HG02938 (cell line): Measurements from ENCODE around the gene SCLY.

Experiments used
- ATAC-seq: cut with Tn5 transposase; IDR thresholded peaks from one replicate; pipeline ENCODE4 v1.9.1; 2021; ENCODE audit warnings: mild to moderate bottlenecking, moderate library complexity; ENCODE audit not compliant: unreplicated experiment

The SCLY gene

DNA sequence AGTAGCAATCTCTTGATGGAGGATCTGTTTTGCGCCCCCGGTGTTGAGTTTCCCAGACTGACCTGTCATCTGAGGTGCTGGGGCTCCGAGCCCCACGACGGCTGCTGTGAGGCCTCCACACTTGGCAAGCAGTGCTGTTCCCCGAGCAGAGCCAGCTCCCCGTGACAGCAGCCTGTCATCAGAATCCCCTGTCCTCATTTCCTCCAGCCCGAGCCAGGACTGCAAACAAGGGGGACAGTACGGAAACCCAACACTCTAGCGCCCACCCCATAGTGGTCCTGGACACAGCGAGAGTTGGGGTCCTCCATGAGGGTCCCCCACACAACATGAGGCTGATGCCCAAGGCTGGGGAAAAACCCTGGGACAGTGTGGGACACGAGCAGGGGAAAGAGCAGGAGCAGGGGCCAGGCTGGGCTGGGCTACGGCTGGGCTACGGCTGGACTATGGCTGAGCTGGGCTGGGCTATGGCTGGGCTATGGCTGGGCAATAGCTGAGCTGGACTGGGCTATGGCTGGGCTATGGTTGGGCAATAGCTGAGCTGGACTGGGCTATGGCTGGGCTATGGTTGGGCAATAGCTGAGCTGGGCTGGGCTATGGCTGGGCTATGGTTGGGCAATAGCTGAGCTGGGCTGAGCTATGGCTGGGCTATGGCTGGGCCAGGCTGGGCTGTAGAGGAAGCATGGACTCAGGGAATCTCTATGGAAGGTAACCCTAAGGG lies 76.2 kb downstream of the SCLY start:
- no peak for ATAC-seq

DNA sequence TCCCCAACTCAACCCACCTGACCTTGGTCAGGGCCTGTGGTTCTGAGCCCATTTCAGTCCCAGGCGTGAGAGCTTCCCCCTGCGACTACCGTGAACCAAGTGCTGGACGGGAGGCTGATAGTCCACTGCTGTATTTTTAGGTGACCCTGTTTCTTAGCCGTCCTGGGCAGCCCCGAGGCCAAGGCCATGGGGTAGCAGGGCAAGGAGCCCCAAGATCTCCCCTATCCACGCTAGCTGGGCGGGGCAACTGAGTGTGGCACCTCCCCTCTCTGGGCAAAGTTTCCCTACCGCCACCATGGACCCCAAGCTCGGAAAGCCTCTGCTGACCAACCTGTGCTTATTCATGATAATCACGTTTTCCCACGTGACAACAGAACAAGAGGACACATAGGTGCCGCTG lies 77.1 kb downstream of the SCLY start:
- no peak for ATAC-seq

DNA sequence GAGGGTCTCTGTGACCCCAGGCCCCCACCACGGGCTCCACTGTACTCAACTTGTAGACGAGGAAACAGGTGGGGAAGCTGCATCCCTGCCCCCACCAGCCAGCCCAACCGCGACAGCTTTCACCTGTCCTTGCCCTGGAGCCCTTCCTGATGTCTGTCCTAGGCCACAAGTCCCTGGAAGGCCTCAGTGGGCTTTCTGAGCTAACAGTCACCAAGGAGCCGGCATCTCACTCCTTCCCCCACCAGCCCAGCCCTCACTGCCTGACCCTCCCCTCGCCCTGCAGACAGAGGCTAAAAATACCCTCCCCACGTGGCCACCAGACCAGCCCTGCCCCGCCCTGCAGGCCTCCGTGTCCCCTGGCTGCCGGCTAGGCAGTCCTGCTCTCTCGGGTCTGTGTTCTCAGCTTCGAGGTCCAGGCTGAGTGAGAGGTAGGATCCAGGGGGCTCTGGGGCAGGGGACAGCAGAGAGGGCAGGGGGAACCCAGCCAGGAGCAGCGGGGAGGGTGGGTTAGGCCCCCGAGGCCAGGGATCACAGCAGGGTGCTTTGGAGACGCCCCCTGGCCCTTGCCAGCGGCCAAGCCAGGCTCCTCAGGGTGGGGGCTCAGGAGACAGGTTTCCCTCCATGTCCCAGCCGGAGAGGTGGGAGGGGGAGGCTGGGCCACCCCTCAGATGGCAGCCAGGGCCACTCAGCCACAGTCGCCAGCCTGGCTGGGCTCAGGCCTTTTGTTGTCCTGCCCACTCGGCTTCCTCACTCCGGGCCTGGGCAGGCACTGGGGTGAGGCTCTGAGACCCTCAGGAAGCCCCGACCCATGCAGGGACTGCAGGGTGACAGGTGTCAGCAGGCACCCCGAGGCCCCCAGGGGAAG lies 77.8 kb downstream of the SCLY start, which contains the start of gene KLHL30:
Gene KLHL30, plus strand, starts transcription at position 338 of the 865 bp plus-strand sequence. CDS start 2,087 bp downstream, outside the sequence.
- ATAC-seq, result no peak

DNA sequence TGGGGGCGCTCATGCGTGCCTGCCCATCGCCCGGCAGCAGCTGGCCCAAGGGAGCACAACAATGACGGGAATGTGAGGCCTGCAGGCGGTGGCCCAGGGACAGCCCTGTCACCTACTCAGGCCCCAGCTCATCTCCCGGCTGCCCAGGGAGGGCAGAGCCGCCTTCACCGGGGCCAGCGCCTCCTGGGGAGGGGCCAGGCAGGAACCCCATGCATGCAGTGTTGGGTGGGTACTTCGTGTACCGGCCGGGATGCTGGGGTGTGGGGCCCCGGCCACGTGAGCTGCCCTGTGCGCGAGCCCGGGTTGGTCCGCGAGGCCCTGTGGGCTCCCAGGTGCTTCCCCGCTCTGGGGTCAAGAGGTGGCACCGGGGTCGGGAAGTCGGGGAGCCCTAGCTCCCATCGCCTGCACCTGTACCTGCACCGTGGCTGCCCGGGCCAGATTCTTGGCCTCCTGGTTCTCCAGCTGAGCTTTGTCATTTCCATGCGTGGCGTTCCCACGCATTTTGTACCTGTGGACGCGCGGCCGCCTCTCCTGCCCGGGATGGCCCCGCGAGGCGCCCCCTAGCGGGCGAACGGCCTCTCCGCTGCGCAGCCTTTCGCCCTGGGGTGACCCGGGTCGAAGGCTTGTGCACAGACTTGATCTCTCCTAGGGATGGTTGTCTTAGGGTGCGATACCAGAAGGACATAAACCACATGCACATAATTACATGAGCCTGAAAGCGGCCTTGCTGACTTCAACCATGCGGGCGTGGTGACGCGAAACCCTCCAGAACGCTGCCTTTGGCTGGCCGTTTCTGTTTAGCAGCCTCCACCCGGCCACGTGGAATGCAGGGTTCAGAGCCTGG lies 78.6 kb downstream of the SCLY start:
- ATAC-seq, result no peak

DNA sequence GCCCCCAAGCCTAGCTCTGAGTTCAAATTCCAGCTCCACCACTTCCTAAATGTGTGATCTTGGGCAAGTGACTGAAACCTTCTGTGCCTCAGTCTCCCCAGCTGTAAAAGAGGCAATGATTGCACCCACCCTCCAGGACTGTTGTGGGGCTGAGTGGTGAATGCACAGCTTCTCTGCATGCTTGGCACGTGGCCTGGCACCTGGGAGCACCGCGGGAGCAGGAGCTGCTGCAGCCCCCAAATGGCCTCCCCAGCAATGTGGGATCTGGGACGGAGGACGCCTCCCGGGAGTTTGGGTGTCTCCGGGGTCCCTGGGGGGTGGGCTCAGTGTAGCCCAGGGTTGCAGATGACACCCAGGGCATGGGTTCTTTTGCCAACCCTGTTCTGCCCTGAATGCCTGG lies 79.2 kb downstream of the SCLY start:
- ATAC-seq, result no peak

DNA sequence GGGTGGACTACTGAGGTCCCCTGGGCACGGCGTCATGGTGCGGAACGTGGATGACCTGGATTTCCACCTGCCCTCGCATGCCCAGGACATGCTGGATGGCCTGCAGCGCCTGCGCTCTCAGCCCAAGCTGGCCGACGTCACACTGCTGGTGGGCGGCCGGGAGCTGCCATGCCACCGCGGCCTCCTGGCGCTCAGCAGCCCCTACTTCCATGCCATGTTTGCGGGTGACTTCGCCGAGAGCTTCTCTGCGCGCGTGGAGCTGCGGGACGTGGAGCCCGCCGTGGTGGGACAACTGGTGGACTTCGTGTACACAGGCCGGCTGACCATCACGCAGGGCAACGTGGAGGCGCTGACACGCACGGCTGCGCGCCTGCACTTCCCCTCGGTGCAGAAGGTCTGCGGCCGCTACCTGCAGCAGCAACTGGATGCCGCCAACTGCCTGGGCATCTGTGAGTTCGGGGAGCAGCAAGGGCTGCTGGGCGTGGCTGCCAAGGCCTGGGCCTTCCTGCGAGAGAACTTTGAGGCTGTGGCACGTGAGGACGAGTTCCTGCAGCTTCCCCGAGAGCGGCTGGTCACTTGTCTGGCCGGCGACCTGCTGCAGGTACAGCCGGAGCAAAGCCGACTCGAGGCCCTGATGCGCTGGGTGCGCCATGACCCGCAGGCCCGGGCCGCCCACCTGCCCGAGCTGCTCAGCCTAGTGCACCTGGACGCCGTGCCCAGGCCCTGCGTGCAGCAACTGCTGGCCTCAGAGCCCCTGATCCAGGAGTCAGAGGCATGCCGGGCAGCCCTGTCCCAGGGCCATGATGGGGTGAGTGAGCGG lies 80.1 kb downstream of the SCLY start:
- no peak for ATAC-seq

DNA sequence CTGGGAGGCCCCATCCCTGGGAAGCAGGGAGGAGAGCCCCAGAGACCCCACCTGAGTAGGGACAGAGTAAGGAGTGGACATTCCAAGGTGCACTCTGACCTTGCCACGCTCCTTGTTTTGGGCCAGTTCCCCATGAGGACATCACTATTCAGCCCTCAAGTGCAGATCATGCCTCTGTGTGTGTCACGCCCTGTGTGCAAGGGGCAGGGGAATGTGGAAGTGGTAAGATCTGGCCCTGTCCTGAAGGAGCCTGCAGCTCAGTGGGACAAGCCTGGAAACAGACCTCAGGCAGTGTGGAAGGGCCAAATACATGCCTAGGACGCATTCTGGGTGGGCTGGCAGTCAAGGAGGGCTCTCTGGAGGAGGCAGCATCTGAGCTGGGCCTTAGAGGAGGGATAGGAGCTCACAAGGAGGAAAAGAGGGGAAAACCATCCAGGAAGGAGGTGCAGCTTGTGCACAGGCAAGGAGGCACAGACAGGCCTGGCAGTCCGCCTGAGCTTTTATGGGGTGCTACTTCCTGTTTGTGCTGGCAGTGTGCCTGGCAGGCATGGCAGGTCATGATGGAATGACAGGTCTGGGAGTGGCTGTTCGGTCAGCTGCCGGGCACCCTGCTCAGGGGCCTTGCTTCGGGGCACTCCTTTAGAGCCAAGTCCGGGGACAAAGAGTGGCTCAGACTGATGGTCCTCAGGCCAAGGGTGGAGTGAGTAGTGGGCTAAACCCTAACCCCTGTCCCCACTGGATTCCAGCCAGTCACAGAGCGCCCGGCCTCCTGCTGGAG lies 80.9 kb downstream of the SCLY start:
- ATAC-seq, result no peak

DNA sequence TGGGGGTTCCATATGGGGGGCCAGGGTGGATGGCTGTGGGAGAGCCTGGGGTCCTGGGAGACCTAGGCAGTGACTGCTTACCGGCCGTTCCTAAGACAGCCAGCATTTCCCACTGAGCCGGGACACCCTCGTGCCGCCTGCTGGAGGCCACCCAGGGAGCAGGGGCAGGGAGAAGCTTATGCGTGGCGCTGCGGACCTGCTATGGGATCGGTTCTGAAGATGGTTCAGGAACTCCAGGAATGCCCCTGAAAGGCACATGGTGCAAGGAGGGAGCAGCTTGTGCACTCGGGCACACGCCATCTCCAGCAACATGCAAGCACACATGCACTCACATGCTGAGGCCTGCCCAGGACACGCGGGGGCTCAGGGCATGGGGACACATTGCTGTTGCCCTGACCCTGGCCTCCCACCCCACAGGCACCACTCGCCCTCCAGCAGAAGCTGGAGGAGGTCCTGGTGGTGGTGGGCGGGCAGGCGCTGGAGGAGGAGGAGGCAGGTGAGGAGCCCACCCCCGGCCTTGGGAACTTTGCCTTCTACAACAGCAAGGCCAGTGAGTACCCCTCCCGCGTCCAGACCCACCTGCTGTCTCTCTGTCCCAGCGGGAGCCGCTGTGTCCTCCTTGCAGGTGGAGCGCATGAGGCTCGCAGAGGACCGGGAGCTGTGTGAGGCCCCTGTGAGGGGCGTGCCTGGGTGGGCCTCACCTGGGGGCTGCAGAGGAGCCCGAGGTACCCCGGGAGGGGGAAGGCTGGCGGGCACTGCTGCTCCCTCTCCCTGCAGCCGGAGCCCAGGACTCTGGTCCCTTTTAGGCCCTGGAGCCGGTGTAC lies 81.8 kb downstream of the SCLY start:
- ATAC-seq, result no peak

DNA sequence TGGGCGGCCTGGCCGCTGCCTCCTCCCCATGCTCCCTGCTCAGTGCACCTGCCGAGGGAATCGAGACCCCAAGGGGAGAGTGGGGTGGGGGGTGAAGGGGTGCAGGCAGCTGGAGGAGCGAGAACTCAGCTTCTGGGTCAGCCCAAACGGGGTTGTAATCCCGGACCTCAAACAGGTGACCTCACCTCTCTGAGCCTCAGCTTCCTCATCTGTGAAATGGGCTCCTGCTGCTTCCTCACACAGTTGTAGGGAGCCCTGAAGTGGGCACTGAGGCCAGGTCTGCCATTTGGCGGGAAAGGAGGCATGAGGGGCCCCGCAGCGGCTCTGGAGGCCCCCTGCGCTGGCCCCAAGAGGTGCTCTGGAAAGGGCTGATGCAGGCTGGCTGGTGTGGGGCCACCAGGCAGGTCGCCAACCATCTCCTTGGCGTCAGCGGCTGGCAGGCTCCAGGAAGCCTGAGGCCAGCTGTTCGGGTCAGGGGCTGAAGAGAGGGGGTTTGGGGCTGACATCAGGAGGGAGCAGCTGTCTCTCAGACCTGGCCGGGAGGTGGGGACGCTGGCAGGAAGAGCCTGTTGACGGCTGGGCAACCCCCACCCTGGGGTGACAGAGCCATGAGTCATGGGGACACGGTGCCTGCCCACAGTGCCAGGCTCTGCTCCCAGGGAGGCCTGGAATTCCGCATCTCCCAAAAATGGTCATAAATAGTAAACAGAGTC lies 82.6 kb downstream of the SCLY start:
- ATAC-seq, result no peak

DNA sequence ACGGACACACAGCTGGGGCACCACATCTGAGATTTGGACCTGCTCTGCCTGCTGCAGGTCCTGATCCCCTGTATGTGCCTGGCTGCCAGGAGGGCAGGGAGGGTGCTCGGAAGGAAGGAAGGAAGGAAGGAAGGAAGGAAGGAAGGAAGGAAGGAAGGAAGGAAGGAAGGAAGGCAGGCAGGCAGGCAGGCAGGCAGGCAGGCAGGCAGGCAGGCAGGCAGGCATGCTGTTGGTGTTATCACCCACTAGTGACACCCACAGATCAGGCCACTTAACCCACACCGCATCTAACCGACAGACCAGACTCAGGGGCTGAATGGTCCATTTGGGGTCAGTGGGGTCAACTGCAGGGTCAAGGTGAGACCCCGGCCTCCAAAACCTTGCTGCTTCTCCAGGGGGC lies 83.5 kb downstream of the SCLY start:
- no peak for ATAC-seq

DNA sequence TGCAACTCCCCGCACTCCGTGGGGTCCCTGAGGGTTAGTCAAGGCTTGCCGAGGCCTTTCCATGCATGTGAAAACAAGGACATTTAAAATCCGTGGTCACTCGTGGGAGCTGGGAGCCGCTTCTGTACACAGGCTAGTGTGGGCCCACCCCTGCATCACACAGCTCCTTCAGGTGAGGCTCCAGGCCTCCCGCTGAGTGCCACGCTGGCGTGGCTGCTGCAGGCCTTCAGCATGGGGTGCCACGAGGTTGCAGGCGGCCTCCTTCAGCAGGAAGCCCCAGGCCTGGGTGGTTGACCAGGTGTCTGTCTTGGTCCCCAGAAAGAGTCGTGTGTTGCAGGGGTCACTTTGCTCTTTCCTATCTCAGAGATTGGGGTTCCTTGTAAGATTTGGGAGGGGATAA lies 84.2 kb downstream of the SCLY start:
- ATAC-seq, result no peak

DNA sequence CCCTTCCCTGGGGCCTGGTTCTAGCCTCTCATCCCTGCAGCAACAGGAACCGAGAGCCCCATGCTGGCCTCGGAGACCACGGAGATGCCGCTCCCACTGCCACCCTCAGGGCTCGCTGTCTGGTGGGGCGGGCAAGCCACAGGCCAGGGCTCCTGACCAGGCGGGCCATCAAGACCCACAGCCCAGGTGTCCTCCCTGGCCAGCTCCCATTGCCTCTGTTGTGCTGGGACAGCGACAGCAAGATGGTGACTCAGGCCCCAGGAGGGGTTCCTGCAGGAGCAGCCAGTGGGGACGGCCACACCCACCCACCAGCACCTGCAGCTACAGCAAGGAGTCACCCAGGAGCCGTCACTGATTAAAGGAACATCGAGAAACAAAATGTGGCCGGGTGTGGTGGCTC lies 85.0 kb downstream of the SCLY start:
- no peak for ATAC-seq

DNA sequence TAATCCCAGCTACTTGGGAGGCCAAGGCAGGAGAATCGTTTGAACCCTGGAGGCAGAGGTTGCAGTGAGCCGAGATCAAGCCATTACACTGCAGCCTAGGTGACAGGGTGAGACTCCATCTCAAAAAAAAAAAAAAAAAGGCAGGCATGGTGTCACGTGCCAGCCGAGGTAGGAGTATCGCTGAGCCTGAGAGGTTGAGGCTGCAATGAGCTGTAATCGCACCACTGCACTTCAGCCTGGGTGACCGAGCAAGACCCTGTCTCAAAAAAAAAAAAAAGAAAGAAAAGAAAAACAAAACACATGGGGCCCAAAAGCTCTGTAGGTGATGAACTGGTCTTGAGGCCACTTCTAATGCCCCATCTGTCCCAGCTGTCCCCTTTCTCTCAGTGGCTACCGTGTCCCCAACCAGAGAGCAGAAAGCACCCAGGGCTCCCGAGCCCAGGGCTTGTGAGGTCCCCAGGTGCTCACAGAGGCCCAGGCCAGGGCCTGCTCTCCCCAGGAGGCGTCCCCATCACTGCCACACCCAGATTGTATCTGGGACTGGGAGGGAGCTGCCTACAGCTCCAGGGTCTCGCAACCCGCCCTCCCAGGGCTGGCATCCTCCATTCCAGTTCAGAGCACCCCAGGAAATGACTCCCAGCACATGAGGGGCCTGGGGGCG lies 86.2 kb downstream of the SCLY start:
- no peak for ATAC-seq

DNA sequence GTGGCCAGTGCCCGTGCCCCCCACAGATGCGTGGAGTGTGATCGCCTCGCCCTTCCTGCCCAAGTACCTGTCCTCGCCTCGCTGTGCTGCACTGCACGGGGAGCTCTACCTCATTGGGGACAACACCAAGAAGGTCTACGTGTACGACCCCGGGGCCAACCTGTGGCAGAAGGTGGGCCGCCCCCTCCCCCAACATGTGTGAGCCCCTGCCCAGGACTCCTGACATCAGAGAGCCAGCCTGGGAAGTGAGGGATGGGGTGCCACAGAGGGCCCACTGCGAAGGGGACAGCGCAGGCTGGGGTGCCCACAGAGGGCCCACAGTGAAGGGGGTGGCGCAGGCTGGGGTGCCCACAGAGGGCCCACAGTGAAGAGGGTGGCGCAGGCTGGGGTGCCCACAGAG lies 88.2 kb downstream of the SCLY start:
- no peak for ATAC-seq
